ENCODE data around the gene CUX1. TPM values are rescaled to one million over a fixed set of nuclear protein-coding genes. Genes with fewer than 3 reads are reported as not detected.

The CUX1 gene
- total and polyA plus RNA-seq, 2 of the 13 experiments (the other 11 are each of a cell fraction or from before 2014, with no cell fraction given): 13.7 to 14.9 TPM

- TF ChIP-seq PRDM10 (CRISPR knock-in tag; IDR thresholded peaks at IDR 0.05; ENCODE audit: low read depth) (no peak), KDM5B (CRISPR knock-in tag; IDR thresholded peaks at IDR 0.05; ENCODE audit: borderline replicate concordance) (no peak), SALL1 (CRISPR knock-in tag; IDR thresholded peaks at IDR 0.05) (peak; percentile 50), EEA1 (CRISPR knock-in tag; IDR thresholded peaks at IDR 0.05; ENCODE audit: borderline replicate concordance) (no peak), SNAPC4 (CRISPR knock-in tag; IDR thresholded peaks at IDR 0.05) (no peak), PTBP1 (IDR thresholded peaks at IDR 0.05; ENCODE audit: low read depth, low read length, poor library complexity, severe bottlenecking) (no peak), NFIB (CRISPR knock-in tag; IDR thresholded peaks at IDR 0.05; ENCODE audit: borderline replicate concordance) (no peak), NKX3-1 (CRISPR knock-in tag; IDR thresholded peaks at IDR 0.05) (no peak), ZNF446 (CRISPR knock-in tag; IDR thresholded peaks at IDR 0.05) (no peak), ZMYM4 (CRISPR knock-in tag; IDR thresholded peaks at IDR 0.05) (peak; percentile 50; the same call in 1 of the 2 replicates), ELF3 (CRISPR knock-in tag; IDR thresholded peaks at IDR 0.05) (no peak), ZNF780A (CRISPR knock-in tag; IDR thresholded peaks at IDR 0.05) (no peak), ZNF337 (CRISPR knock-in tag; IDR thresholded peaks at IDR 0.05; ENCODE audit: borderline replicate concordance, low read depth) (no peak), ZBTB43 (CRISPR knock-in tag; conservative IDR thresholded peaks at IDR 0.05) (no peak), ZNF329 (CRISPR knock-in tag; IDR thresholded peaks at IDR 0.05; ENCODE audit: low read depth) (no peak)
- TF ChIP-seq, protein P1, sequence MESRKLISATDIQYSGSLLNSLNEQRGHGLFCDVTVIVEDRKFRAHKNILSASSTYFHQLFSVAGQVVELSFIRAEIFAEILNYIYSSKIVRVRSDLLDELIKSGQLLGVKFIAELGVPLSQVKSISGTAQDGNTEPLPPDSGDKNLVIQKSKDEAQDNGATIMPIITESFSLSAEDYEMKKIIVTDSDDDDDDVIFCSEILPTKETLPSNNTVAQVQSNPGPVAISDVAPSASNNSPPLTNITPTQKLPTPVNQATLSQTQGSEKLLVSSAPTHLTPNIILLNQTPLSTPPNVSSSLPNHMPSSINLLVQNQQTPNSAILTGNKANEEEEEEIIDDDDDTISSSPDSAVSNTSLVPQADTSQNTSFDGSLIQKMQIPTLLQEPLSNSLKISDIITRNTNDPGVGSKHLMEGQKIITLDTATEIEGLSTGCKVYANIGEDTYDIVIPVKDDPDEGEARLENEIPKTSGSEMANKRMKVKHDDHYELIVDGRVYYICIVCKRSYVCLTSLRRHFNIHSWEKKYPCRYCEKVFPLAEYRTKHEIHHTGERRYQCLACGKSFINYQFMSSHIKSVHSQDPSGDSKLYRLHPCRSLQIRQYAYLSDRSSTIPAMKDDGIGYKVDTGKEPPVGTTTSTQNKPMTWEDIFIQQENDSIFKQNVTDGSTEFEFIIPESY (CRISPR knock-in tag; IDR thresholded peaks at IDR 0.05): 0 out of 2 replicates have a peak, but pooled peaks have one; percentile 37
- TF ChIP-seq, protein P2, sequence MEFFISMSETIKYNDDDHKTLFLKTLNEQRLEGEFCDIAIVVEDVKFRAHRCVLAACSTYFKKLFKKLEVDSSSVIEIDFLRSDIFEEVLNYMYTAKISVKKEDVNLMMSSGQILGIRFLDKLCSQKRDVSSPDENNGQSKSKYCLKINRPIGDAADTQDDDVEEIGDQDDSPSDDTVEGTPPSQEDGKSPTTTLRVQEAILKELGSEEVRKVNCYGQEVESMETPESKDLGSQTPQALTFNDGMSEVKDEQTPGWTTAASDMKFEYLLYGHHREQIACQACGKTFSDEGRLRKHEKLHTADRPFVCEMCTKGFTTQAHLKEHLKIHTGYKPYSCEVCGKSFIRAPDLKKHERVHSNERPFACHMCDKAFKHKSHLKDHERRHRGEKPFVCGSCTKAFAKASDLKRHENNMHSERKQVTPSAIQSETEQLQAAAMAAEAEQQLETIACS (CRISPR knock-in tag; IDR thresholded peaks at IDR 0.05): no peak
Measured at GRCh38 chr7:102210787-102211186, 393.4 kb downstream of the CUX1 start (continued).
